ENCODE results near the gene NCEH1. TPM values are rescaled to one million over a fixed set of nuclear protein-coding genes. Genes with fewer than 3 reads are reported as not detected.

NCEH1 gene
- polyA plus RNA-seq, 1 donor = 4.1 TPM

GRCh38 chr3:172697558-172697957 lies 13.3 kb downstream of the NCEH1 start:
- WGBS (ENCODE audit: insufficient coverage, low lambda C conversion rate) = 67% methylated on average over 1 of the region's 1 CpG

GRCh38 chr3:172696357-172696756 lies 14.5 kb downstream of the NCEH1 start:
- DNase-seq = no peak
- H3K27ac ChIP-seq (ENCODE audit: low read length) = no peak overlapping the region

More at GRCh38 chr3:172697558-172697957, 13.3 kb downstream of the NCEH1 start:
- Histone ChIP-seq H3K4me1 (ENCODE audit: control insufficient read depth, insufficient read depth, low read length) (peaks cover 21% of the 10 kb centered on the region), H3K9me3 (ENCODE audit: control insufficient read depth, low read depth, low read length) (no peaks in the 10 kb centered on the region), H3K27me3 (ENCODE audit: control insufficient read depth, insufficient read depth, low read length) (no peaks in the 10 kb centered on the region), H3K27ac (ENCODE audit: low read length) (no peak overlapping the region), H3K4me3 (ENCODE audit: low read length) (no peak overlapping the region), H3K36me3 (ENCODE audit: control insufficient read depth, insufficient read depth, low read length) (no peaks in the 10 kb centered on the region)
- no peak for DNase-seq

GRCh38 chr3:172694573-172695246 lies 16.2 kb downstream of the NCEH1 start:
- no peaks in the 10 kb centered on the region for H3K36me3 ChIP-seq (ENCODE audit: control insufficient read depth, insufficient read depth, low read length)
- no peak overlapping the region for H3K4me3 ChIP-seq (ENCODE audit: low read length)
- H3K27me3 ChIP-seq (ENCODE audit: control insufficient read depth, insufficient read depth, low read length) = no peaks in the 10 kb centered on the region
- H3K4me1 ChIP-seq (ENCODE audit: control insufficient read depth, insufficient read depth, low read length) = peaks cover 12% of the 10 kb centered on the region
- 100% methylated on average over 2 of the region's 4 CpGs for WGBS (ENCODE audit: insufficient coverage, low lambda C conversion rate)
- DNase-seq = no peak
- H3K27ac ChIP-seq (ENCODE audit: low read length) = no peak overlapping the region
- H3K9me3 ChIP-seq (ENCODE audit: control insufficient read depth, low read depth, low read length) = no peaks in the 10 kb centered on the region

More at GRCh38 chr3:172696357-172696756, 14.5 kb downstream of the NCEH1 start:
- 46% methylated on average over 3 of the region's 5 CpGs for WGBS (ENCODE audit: insufficient coverage, low lambda C conversion rate)
- Histone ChIP-seq H3K36me3 (ENCODE audit: control insufficient read depth, insufficient read depth, low read length) (no peaks in the 10 kb centered on the region), H3K27me3 (ENCODE audit: control insufficient read depth, insufficient read depth, low read length) (no peaks in the 10 kb centered on the region), H3K9me3 (ENCODE audit: control insufficient read depth, low read depth, low read length) (no peaks in the 10 kb centered on the region), H3K4me3 (ENCODE audit: low read length) (no peak overlapping the region), H3K4me1 (ENCODE audit: control insufficient read depth, insufficient read depth, low read length) (peaks cover 15% of the 10 kb centered on the region)

DNA sequence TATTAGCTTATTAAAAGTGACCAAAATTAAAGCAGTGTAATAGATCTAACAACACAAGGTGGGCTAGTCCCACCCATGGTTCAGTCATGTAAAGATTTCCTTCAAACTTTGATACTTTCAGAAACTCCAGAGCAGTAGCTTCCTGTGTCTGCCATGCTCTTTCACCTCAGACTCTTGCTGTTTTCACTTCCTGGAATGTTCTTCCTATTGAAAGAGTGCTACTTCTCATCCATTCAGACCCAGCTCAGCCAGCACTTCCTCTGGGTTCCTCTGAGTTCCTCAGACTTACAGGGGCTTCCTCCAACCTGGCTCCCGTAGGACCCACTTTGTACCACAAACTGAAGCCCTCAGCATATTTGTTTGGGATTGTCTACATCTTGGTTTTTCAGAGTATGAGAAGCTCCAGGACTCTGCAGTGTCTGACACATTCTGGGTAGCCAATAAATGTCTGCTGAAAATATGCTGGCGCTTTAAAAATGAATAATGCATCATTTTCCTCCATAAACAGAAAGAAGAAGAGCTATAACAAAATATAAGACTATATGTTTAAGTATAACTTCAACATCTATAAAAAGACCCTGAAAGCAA lies 18.0 kb downstream of the NCEH1 start:
- Histone ChIP-seq H3K27me3 (ENCODE audit: control insufficient read depth, insufficient read depth, low read length) (no peaks in the 10 kb centered on the region), H3K36me3 (ENCODE audit: control insufficient read depth, insufficient read depth, low read length) (no peaks in the 10 kb centered on the region), H3K27ac (ENCODE audit: low read length) (no peak overlapping the region), H3K9me3 (ENCODE audit: control insufficient read depth, low read depth, low read length) (no peaks in the 10 kb centered on the region), H3K4me3 (ENCODE audit: low read length) (no peak overlapping the region), H3K4me1 (ENCODE audit: control insufficient read depth, insufficient read depth, low read length) (peaks cover 19% of the 10 kb centered on the region)
- no peak for DNase-seq
- WGBS (ENCODE audit: insufficient coverage, low lambda C conversion rate) = no CpG with 5 or more reads among the region's 2 CpGs

- no peak overlapping the region for H3K4me3 ChIP-seq (ENCODE audit: low read length)
- H3K4me1 ChIP-seq (ENCODE audit: control insufficient read depth, insufficient read depth, low read length) = peaks cover 11% of the 10 kb centered on the region
- H3K27ac ChIP-seq (ENCODE audit: low read length) = no peak overlapping the region
- WGBS (ENCODE audit: insufficient coverage, low lambda C conversion rate) = no CpG with 5 or more reads among the region's 1 CpG
- no peaks in the 10 kb centered on the region for H3K36me3 ChIP-seq (ENCODE audit: control insufficient read depth, insufficient read depth, low read length)
- DNase-seq = no peak
- no peaks in the 10 kb centered on the region for H3K27me3 ChIP-seq (ENCODE audit: control insufficient read depth, insufficient read depth, low read length)
- no peaks in the 10 kb centered on the region for H3K9me3 ChIP-seq (ENCODE audit: control insufficient read depth, low read depth, low read length)
Observed at GRCh38 chr3:172690936-172691335, 19.9 kb downstream of the NCEH1 start.

- no peak overlapping the region for H3K4me3 ChIP-seq (ENCODE audit: low read length)
- peaks cover 7% of the 10 kb centered on the region for H3K4me1 ChIP-seq (ENCODE audit: control insufficient read depth, insufficient read depth, low read length)
- 60% methylated on average over 1 of the region's 4 CpGs for WGBS (ENCODE audit: insufficient coverage, low lambda C conversion rate)
- H3K36me3 ChIP-seq (ENCODE audit: control insufficient read depth, insufficient read depth, low read length) = no peaks in the 10 kb centered on the region
- H3K27me3 ChIP-seq (ENCODE audit: control insufficient read depth, insufficient read depth, low read length) = no peaks in the 10 kb centered on the region
- no peaks in the 10 kb centered on the region for H3K9me3 ChIP-seq (ENCODE audit: control insufficient read depth, low read depth, low read length)
- no peak overlapping the region for H3K27ac ChIP-seq (ENCODE audit: low read length)
- peak in 1 of 2 donors; percentile 70 for DNase-seq
Observed at GRCh38 chr3:172688588-172688987, 22.3 kb downstream of the NCEH1 start.

- WGBS (ENCODE audit: insufficient coverage, low lambda C conversion rate) = 100% methylated on average over 1 of the region's 3 CpGs
- H3K27me3 ChIP-seq (ENCODE audit: control insufficient read depth, insufficient read depth, low read length) = no peaks in the 10 kb centered on the region
- no peak overlapping the region for H3K4me3 ChIP-seq (ENCODE audit: low read length)
- no peak for DNase-seq
- H3K27ac ChIP-seq (ENCODE audit: low read length) = no peak overlapping the region
- H3K36me3 ChIP-seq (ENCODE audit: control insufficient read depth, insufficient read depth, low read length) = no peaks in the 10 kb centered on the region
- H3K9me3 ChIP-seq (ENCODE audit: control insufficient read depth, low read depth, low read length) = no peaks in the 10 kb centered on the region
- peaks cover 7% of the 10 kb centered on the region for H3K4me1 ChIP-seq (ENCODE audit: control insufficient read depth, insufficient read depth, low read length)
Observed at GRCh38 chr3:172687501-172687900, 23.4 kb downstream of the NCEH1 start.

- H3K27me3 ChIP-seq (ENCODE audit: control insufficient read depth, insufficient read depth, low read length) = no peaks in the 10 kb centered on the region
- 100% methylated on average over 1 of the region's 7 CpGs for WGBS (ENCODE audit: insufficient coverage, low lambda C conversion rate)
- H3K27ac ChIP-seq (ENCODE audit: low read length) = no peak overlapping the region
- H3K9me3 ChIP-seq (ENCODE audit: control insufficient read depth, low read depth, low read length) = no peaks in the 10 kb centered on the region
- H3K36me3 ChIP-seq (ENCODE audit: control insufficient read depth, insufficient read depth, low read length) = no peaks in the 10 kb centered on the region
- H3K4me1 ChIP-seq (ENCODE audit: control insufficient read depth, insufficient read depth, low read length) = peaks cover 7% of the 10 kb centered on the region
- DNase-seq = no peak
- H3K4me3 ChIP-seq (ENCODE audit: low read length) = no peak overlapping the region
Observed at GRCh38 chr3:172685331-172686214, 25.3 kb downstream of the NCEH1 start.

GRCh38 chr3:172680684-172681083 lies 30.2 kb downstream of the NCEH1 start:
- Histone ChIP-seq H3K9me3 (ENCODE audit: control insufficient read depth, low read depth, low read length) (no peaks in the 10 kb centered on the region), H3K4me3 (ENCODE audit: low read length) (no peak overlapping the region), H3K27me3 (ENCODE audit: control insufficient read depth, insufficient read depth, low read length) (no peaks in the 10 kb centered on the region), H3K36me3 (ENCODE audit: control insufficient read depth, insufficient read depth, low read length) (no peaks in the 10 kb centered on the region), H3K4me1 (ENCODE audit: control insufficient read depth, insufficient read depth, low read length) (no peaks in the 10 kb centered on the region), H3K27ac (ENCODE audit: low read length) (no peak overlapping the region)
- no peak for DNase-seq
- no CpG with 5 or more reads among the region's 7 CpGs for WGBS (ENCODE audit: insufficient coverage, low lambda C conversion rate)

DNA sequence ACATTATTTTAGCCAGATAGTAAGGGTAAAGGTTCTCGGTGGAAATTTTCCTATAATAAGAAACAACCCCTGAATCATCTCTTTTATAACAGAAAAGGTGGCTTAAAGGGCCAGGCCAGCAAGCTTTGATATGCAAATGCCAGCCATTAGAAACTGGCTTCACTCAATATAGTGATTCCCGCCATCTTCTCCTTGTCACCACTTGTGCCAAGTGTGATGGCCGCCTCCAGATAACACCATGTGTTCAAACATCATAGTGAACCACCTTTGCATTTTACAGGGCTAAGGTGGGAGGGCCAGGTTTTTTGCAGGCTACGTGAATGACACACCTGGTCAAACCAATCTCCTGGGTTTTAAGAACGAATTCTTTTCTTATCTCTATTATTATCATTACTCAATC lies 31.3 kb downstream of the NCEH1 start:
- WGBS (ENCODE audit: insufficient coverage, low lambda C conversion rate) = no CpG with 5 or more reads among the region's 5 CpGs
- H3K27me3 ChIP-seq (ENCODE audit: control insufficient read depth, insufficient read depth, low read length) = no peaks in the 10 kb centered on the region
- no peak for DNase-seq
- no peaks in the 10 kb centered on the region for H3K9me3 ChIP-seq (ENCODE audit: control insufficient read depth, low read depth, low read length)
- H3K27ac ChIP-seq (ENCODE audit: low read length) = no peak overlapping the region
- no peak overlapping the region for H3K4me3 ChIP-seq (ENCODE audit: low read length)
- no peaks in the 10 kb centered on the region for H3K4me1 ChIP-seq (ENCODE audit: control insufficient read depth, insufficient read depth, low read length)
- no peaks in the 10 kb centered on the region for H3K36me3 ChIP-seq (ENCODE audit: control insufficient read depth, insufficient read depth, low read length)
